Esophagus muscularis mucosa (tissue), 4 donors: ENCODE measurements around the gene DISC1.

ENCODE experiments used
- EP300 ChIP-seq: sonication (generic); formaldehyde crosslinking; IDR thresholded peaks from one replicate; pipeline ENCODE4 v1.6.1; 2017; ENCODE audit warnings: antibody characterized with exemption
- POLR2A ChIP-seq: fragments of 450-650 bp; IDR thresholded peaks from one replicate; pipeline ENCODE4 v1.6.1; 2017; ENCODE audit warnings: antibody characterized with exemption, moderate library complexity, mild to moderate bottlenecking, low read depth
- POLR2AphosphoS5 ChIP-seq, 2 donors: sonication (generic); formaldehyde crosslinking; IDR thresholded peaks; one replicate each; pipeline ENCODE4 v1.6.1; 2017; ENCODE audit warnings: antibody characterized with exemption in 2 of 2
- TF ChIP-seq, protein P1 (sequence below), 3 experiments: fragments of 200-600 bp in 2 of 3; fragments of 450-650 bp in 1 of 3; sonication (generic) in 2 of 3; IDR thresholded peaks; one replicate each; pipeline ENCODE4 v1.5.1; 2017 to 2019; ENCODE audit warnings: antibody characterized with exemption in 3 of 3, mild to moderate bottlenecking in 2 of 3, moderate library complexity in 1 of 3

DNA sequence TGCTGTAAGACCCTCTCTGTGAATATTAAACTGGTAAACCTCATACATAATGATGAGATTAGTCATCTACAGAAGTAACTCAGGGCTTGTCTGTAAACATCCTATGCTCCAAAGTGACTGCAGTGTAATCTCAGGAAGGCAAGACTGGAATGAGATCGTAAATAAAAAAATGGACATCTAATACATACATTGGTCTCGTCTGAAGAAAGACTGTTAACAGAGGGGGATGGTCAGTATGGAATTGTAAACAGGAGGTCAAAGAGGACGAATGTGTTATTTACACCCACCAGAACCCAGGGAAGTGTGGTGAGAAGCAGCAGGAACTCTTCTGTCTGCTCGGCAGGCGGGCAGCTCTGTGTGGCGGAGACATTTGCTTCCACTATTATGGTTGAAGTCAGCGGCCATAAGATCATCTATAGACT lies 51.4 kb downstream of the DISC1 start:
- TF ChIP-seq, protein P1, sequence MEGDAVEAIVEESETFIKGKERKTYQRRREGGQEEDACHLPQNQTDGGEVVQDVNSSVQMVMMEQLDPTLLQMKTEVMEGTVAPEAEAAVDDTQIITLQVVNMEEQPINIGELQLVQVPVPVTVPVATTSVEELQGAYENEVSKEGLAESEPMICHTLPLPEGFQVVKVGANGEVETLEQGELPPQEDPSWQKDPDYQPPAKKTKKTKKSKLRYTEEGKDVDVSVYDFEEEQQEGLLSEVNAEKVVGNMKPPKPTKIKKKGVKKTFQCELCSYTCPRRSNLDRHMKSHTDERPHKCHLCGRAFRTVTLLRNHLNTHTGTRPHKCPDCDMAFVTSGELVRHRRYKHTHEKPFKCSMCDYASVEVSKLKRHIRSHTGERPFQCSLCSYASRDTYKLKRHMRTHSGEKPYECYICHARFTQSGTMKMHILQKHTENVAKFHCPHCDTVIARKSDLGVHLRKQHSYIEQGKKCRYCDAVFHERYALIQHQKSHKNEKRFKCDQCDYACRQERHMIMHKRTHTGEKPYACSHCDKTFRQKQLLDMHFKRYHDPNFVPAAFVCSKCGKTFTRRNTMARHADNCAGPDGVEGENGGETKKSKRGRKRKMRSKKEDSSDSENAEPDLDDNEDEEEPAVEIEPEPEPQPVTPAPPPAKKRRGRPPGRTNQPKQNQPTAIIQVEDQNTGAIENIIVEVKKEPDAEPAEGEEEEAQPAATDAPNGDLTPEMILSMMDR (IDR thresholded peaks at IDR 0.05), result no peak
- TF ChIP-seq POLR2A, result no peak
- TF ChIP-seq POLR2AphosphoS5 (IDR thresholded peaks at IDR 0.05), result no peak
- TF ChIP-seq EP300, result no peak
